Measurements from ENCODE around the gene NOS3. TPM values are rescaled to one million over a fixed set of nuclear protein-coding genes. Genes with fewer than 3 reads are reported as not detected.
A peak's percentile ranks its signal among the peaks of the same experiment; 100 is the strongest.

NOS3 gene
- total RNA-seq = 10.0 TPM
- long read RNA-seq, partial matches to known transcripts = 37 of 41 reads
- long read RNA-seq, other reads (novel, unspliced or antisense) = 3 of 41 reads

DNA sequence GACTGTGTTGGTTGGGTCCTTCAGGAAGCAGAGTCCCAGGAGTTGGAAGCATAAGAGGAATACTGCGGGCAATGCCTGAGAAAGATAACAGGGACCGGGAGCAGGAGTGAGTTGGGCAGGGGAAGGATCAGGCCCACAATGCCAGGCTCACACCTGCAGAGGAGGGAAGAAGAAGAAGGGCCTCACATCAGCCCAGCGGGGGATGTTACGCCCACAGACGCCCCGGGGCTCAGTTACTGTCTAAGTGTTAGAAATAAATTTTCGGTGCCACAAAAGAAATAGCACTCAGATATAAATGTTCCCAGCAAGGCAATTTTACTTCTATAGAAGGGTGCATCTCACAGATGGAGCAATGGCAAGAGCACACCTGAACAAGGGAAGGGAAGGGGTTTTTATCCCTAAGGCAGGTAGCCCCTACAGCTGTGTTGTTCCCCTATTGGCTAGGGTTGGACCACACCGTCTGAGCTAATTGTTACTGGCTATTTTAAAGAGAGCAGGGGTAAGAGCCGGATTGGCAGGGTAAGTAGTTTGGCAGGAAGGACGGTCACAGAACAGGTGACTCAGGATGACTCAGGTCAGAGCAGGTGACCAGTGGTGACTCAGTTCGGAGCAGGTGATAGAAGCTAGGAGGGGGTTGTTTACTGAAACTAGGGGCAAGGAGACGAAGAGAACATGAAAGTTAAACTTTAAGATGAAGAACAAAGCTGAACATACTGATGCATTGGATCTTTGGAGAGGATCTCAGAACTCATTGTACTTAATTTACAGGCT is at the start of gene NOS3:
Gene NOS3, plus strand, starts transcription at position 602 of the 771 bp plus-strand sequence. CDS start 2,787 bp downstream, outside the sequence.
- intact Hi-C loops (cut with DNase I) = no loop called here
- ATAC-seq (ENCODE audit: poor library complexity) (no peak), DNase-seq (no peak)

DNA sequence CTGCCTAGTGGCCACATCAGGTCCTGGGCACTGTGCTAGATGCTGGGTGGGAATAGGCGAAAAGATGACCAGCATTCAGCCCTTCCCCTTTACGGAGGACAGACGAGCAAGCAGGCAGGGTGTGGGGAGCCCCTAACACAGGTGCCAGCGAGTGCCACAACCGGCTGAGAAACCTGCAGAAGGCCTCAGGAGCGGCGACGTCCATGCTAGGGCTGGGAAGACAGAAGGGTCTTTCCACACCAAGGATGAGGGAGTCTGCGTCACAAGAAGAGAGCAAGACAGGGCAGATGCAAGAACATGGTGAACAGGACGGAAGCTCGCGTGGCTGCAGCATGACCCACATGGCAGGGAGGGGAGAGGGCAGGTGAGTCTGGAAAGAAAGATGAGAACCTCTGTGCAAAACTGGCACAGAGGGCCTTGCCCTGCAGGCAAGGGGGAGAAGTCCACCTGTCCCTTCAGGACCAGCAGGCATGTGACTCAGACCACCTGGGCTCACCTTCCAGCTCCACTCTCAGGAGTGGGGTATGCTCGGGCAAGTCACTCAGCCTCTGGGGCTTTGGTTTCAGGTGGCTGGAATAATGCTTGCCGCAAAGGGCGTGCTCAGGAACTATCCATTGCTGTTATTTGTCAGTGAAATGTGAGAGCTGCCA is 49.3 kb upstream of the NOS3 start:
- DNase-seq = no peak

DNA sequence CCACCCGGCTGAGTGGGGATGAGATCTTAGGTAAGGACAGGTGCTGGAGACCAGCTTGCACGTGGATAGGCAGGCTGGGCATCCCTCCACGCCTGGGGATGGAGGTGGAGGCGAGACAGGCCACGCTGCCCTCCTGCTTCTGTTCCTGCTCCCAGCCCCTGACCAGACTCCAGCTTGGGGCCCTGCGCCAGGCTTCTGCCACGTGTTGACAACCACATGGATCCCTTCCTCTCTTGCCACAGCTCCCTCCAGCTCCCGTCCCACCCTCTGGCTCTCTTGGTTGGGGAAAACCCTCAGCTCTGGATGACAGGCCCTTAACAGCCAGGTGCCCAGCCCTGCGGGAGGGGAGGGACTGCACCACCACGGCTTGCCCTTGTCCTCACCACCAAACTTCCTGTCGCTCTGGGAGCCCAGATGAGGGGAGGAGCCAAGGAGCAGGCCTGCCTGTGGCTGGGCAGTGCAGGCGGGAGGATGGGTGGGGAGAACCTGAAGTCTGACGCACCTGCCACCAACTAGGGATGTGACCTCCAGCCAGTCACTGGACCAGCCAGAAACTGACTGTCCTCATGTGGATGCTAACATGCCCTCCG is 48.7 kb upstream of the NOS3 start:
- ATAC-seq (ENCODE audit: poor library complexity) (peak; percentile 71), DNase-seq (peak; percentile 86)
- intact Hi-C loops (cut with DNase I) = no loop called here

More for the DNA sequence above, 49.3 kb upstream of the NOS3 start:
- intact Hi-C loops (cut with DNase I) = no loop called here
- no peak for ATAC-seq (ENCODE audit: poor library complexity)

DNA sequence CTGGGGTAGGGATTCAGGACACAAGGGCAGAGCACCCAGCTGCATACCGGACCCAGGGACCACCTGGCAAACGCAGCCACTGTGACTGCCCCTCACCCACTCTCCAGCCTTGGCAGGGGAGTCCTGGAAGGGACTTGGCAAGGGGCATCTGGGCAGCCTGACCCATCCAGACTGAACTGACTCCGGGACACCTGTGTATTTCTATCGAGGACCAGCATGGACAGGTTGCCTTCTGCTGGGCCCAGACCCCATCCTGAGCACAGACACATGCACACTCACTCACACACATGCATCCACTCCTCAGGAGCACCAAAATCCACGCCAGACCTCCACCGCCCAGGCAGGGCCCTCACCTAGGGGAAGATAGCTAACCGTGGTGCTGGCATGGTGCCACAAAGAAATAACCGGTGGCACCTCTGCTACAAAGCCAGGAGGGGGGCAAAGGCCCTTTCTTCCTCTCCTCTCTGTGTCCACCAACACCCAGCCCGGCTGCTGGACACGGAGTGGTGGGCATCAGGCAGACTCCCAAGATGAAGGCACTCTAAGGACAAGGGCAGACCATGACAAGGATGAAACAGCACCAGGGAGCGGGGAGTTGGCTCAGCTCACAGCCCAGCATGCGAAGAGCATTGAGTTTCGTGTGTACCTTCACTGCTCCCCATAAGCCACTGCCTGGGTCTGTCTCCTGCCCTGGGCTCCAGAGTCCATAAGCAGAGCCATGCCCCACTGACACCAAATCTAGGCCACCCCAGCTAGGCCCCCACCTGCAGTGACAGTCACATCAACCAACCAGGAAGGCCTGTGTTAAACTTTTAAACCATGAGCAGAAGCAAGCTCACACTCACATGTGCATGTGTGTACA is 48.0 kb upstream of the NOS3 start:
- intact Hi-C loops (cut with DNase I) = no loop called here
- DNase-seq (peak; percentile 35), ATAC-seq (ENCODE audit: poor library complexity) (no peak)

DNA sequence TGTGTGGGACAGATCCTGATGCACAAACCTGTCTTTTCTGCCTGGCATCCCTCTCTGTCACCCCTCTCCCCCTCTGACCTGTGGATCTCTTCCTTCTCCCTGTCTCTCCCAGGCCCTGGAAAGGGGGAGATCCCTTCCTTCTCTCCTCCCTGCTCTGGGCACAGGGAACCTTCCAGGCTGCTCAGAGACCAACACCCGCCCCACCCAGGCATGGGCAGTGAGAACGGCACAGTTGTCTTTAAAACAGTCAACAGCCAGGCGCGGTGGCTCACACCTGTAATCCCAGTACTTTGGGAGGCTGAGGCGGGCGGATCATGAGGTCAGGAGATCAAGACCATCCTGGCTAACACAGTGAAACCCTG is 47.4 kb upstream of the NOS3 start:
- no peak for DNase-seq
- no peak for ATAC-seq (ENCODE audit: poor library complexity)
- intact Hi-C loops (cut with DNase I) = no loop called here

GRCh38 chr7:150944066-150945042 is 46.5 kb upstream of the NOS3 start:
- ATAC-seq (ENCODE audit: poor library complexity) (no peak), DNase-seq (no peak)
- intact Hi-C loops (cut with DNase I) = no loop called here

GRCh38 chr7:150945171-150945852 is 45.5 kb upstream of the NOS3 start:
- no peak for ATAC-seq (ENCODE audit: poor library complexity)
- DNase-seq = no peak
- intact Hi-C loops (cut with DNase I) = no loop called here

DNA sequence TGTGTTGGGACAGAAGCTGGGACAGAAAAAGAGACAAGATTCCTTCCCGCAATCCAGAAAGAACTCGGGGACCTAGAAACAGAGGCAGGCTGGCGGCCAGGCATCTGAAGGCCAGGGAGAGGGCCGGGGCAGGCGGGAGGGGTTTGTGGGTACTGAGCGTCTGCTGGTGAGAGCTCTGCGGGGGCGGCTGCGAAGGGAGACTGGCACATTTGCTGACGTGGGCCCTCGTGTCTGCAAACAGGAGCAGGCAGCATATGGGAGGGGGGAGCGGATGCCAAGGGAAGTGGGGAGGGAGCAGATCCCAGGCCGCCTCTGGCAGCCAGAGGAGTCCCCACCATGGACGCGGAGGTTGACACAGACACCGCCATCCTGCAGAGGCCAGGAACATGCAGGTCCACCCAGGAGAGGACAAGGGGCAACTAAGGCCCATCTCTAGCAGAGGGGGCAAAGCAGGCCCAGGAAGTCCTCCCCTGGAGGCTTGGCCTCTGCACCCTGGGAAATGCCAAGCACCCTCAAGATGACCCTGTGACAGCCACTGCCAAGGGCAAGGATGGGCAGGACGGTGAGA is 44.9 kb upstream of the NOS3 start:
- intact Hi-C loops (cut with DNase I) = no loop called here
- DNase-seq (peak; percentile 83), ATAC-seq (ENCODE audit: poor library complexity) (peak; percentile 72)

GRCh38 chr7:150946421-150947240 is 44.2 kb upstream of the NOS3 start:
- ATAC-seq (ENCODE audit: poor library complexity) (no peak), DNase-seq (peak; percentile 43)
- intact Hi-C loops (cut with DNase I) = no loop called here

- ATAC-seq (ENCODE audit: poor library complexity) (no peak), DNase-seq (peak; percentile 34)
- intact Hi-C loops (cut with DNase I) = no loop called here
Observed at GRCh38 chr7:150947241-150947745, 43.5 kb upstream of the NOS3 start.

- DNase-seq = peak; percentile 22
- intact Hi-C loops (cut with DNase I) = no loop called here
- no peak for ATAC-seq (ENCODE audit: poor library complexity)
Observed at GRCh38 chr7:150947761-150948651, 42.8 kb upstream of the NOS3 start.

DNA sequence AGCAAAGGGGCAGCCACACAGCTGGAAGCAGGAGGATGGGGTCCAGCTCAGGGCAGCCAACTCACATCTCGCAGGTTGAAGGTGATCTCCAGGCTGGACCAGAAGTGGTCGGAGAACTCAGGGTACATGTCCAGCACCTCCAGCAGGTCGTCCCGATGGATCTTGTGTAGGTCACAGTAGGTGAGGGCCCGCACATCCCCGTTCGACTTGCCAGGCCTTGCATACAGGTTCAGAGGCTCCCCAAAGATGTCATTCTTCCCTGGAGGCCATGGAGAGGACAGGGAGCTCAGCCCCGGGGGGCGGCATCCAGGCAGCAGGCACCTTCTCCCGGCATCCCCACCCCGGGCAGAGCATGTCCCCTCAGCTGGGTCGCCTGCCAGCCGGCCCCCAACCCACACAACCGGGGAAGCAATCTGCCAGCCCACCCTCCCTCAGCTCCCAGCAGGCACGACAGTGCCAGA is 42.0 kb upstream of the NOS3 start:
- intact Hi-C loops (cut with DNase I) = no loop called here
- peak; percentile 25 for DNase-seq
- ATAC-seq (ENCODE audit: poor library complexity) = no peak

GRCh38 chr7:150949564-150949963 is 41.3 kb upstream of the NOS3 start:
- intact Hi-C loops (cut with DNase I) = no loop called here
- no peak for ATAC-seq (ENCODE audit: poor library complexity)
- no peak for DNase-seq

DNA sequence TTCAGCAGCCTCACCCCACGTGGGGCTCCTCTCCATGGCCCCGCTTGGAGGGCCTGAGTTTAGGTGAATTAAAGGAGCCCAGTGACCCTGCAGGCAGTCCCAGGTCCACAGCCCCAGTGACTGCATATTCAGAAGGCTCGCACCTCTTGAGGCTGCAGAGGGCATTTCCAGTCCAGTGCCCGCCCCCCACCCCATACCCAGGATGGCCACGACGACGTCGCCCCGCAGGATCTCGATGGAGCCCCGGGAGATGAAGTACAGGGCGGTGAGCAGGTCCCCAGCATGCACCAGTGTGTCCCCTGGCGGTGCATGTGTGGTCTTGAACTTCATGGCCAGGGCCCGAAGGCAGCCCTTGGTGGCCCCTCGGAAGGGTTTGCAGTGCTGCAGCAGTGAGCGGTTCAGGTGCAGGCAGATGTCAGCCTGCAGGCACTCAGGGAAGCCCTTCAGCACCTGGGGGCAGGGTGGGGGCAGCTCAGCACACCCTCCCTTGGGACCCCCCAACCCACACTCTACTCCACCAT is 40.8 kb upstream of the NOS3 start:
- ATAC-seq (ENCODE audit: poor library complexity) (no peak), DNase-seq (no peak)
- intact Hi-C loops (cut with DNase I) = no loop called here

Measured in Right ventricle myocardium superior (tissue), 1 donor.